Urinary bladder (tissue), 4 donors: ENCODE results near the gene PEAK1. TPM values are rescaled to one million over a fixed set of nuclear protein-coding genes. Genes with fewer than 3 reads are reported as not detected.
"Not testable (repeated sequence)": the region's sequence is repeated elsewhere in the genome, so short reads cannot be mapped to it uniquely, and the experiment has no call there.

Experiments
- DNase-seq: peaks from one replicate; pipeline ENCODE4 v3.0.0-alpha.2; 2015; ENCODE audit errors: extremely low spot score
- H3K27ac ChIP-seq: one replicate; pipeline ENCODE4 v1.5.1; 2013; ENCODE audit warnings: low read depth, mild to moderate bottlenecking, moderate library complexity
- H3K36me3 ChIP-seq: one replicate; pipeline ENCODE4 v1.6.1; 2013; ENCODE audit warnings: mild to moderate bottlenecking, moderate library complexity; ENCODE audit not compliant: insufficient read depth
- H3K4me1 ChIP-seq: one replicate; pipeline ENCODE4 v1.6.1; 2013; ENCODE audit warnings: mild to moderate bottlenecking, moderate library complexity; ENCODE audit not compliant: insufficient read depth
- H3K4me3 ChIP-seq: one replicate; pipeline ENCODE4 v1.5.1; 2013; ENCODE audit warnings: low read depth, low read length
- WGBS: extraction: QIAGEN DNeasy Blood & Tissue Kit; methylation state at CpG from one replicate; pipeline ENCODE4 v1.1.7; 2013; 5-methylcytosine and 5-hydroxymethylcytosine counted together
- polyA plus RNA-seq: library from polyadenylated mRNA; stranded (reverse); fragments of 200-250 nt; gene quantifications from one replicate; pipeline ENCODE4 v1.2.3, GENCODE V29; 2013
- total RNA-seq: library from RNA; depleted of rRNA; stranded (reverse); fragments of >200 nt; gene quantifications from one replicate; pipeline ENCODE4 v1.2.3, GENCODE V29; 2014
- donor health status: healthy with polysubstance abuse.
- donor health status: healthy.

PEAK1 gene
- total and polyA plus RNA-seq, 2 donors = 15.7 to 146 TPM

DNA sequence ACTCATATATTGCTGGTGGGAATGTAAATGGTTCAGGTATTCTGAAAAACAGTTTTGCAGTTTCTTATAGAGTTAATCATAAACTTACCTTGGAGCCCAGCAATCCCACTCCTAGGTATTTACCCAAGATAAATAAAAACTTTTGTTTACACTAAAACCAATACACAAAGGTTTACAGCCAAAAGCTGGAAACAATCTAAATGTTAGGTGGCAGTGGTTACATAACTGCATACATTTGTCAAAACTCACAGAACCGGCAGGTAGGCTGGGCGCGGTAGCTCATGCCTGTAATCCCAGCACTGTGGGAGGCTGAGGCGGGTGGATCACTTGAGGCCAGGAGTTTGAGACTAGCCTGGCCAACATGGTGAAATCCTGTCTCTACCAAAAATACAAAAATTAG is 235.6 kb downstream of the PEAK1 start:
- WGBS = 90% methylated on average over 4 of the region's 4 CpGs
- H3K4me1 ChIP-seq, H3K36me3 ChIP-seq, H3K27ac ChIP-seq, DNase-seq, H3K4me3 ChIP-seq: not testable (repeated sequence)

DNA sequence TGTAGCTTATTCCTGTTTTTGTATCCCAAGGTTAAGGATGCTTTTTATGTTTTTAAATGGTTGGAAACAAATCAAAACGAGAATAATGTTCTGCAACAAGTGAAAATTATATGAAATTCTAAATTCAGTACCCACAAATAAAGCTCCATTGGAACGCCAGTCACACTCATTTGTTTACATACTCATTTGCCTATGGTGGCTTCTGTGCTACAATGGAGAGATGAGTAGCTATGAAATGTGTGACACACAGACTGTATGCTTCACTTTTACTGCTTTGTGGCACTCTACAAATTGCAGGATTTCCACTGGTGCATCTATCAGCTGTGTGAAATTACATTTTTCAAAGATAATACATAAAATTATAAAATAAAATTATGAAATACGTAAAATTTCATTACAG is 236.8 kb downstream of the PEAK1 start:
- no peak overlapping the region for H3K27ac ChIP-seq
- 93% methylated on average over 3 of the region's 3 CpGs for WGBS
- no peaks in the 10 kb centered on the region for H3K36me3 ChIP-seq
- no peak overlapping the region for H3K4me3 ChIP-seq
- no peaks in the 10 kb centered on the region for H3K4me1 ChIP-seq
- DNase-seq = no peak

DNA sequence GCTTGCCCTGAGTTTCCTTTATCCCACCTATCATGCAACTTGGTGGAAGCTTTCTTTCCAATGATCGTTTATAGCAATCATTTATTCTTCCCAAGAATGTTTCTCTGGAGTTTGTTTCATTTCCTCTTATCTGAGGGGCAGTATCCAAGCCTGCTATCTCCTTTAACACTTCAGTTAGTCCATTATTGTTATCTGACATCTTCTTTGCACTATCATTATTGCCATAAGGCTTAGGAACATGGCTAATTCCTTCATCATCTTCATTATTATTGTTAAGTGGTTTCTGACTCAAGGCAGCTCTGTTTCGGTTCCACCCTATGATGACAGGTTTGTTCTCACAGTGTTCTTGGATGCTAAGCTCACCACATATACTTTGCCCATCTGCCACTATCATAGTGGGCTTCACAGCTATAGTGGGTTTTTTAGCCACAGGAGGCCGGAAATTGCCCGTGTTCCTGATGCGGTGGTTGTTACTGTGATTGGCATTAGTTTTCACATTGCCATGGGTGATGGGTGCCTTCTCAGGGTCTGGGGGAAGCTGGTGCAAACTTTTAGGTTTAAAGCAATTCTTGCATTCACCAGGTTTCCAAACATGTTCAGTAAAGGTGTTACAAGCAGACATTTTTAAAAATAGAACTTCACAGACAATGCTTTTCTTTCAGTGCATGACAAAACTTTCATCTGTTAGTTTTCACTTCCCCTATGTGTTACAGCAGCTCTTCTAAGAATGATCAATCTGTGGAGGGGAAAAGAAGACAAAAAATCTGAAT is 238.4 kb downstream of the PEAK1 start:
- Histone ChIP-seq H3K4me3 (no peak overlapping the region), H3K4me1 (no peaks in the 10 kb centered on the region), H3K27ac (no peak overlapping the region), H3K36me3 (no peaks in the 10 kb centered on the region)
- DNase-seq = no peak
- WGBS = 90% methylated on average over 5 of the region's 5 CpGs

DNA sequence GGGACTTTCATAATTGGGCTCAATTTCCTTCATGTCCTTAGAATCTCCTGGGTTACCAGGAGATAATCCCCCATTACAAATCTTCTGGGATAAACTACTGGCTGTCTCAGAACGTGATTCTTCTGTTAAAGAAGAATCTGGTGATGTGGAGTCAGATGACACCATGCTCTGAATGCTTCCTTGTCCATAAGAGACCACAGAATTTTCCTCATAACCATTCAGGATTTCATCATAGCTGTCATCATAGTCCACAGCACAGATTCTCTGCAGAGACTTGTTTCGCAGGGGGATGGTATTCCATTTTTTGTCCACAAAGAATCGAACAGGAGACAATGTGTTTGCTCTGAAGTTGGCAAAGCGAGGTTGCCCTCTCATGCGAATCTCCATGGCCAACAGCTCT is 239.1 kb downstream of the PEAK1 start:
- Histone ChIP-seq H3K4me3 (no peak overlapping the region), H3K27ac (no peak overlapping the region), H3K36me3 (no peaks in the 10 kb centered on the region), H3K4me1 (no peaks in the 10 kb centered on the region)
- 86% methylated on average over 5 of the region's 5 CpGs for WGBS
- no peak for DNase-seq

DNA sequence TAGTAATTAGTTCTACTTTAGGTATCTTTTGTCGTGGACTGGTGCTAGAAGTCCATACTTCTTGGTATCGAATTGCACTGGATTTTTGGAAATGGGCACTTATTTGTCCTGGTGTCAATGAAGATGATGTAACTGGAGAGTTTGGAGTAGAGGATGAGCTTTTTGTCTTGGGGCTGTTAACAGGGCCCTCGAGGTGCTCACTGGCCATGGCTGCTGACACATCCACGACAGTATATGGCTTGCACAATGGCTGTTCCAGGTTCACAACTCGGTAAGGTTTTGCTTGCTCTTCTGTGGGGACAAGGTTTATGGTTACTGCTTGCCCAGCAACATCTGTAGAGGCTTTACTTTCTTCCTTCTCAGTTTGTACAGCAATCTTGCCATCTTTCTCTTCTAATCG is 239.6 kb downstream of the PEAK1 start:
- WGBS = 95% methylated on average over 6 of the region's 6 CpGs
- H3K27ac ChIP-seq = no peak overlapping the region
- no peak for DNase-seq
- H3K4me1 ChIP-seq = no peaks in the 10 kb centered on the region
- H3K4me3 ChIP-seq = no peak overlapping the region
- no peaks in the 10 kb centered on the region for H3K36me3 ChIP-seq

DNA sequence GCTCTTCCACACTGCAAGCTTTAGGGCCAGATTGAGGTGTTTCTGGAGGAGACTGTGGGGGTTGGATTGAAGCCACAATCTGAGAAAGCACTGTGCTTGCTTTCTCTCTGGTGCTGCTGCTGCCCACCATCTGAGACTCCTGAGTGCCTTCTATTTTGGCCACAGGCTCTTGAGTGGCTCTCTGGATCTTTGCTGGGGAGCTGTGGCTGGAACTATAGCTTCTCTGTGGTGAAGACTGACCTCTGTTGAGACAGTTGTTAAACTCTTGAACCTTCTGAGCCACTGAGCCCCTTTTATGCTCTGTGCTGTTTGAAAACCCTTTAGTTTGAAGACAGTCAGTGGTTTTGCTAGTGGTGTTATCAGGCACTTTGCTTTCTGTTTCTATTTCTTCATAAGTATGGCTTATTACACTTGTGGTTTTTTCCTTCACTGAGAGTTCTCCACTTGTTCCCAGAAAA is 240.3 kb downstream of the PEAK1 start:
- H3K27ac ChIP-seq = no peak overlapping the region
- no peak overlapping the region for H3K4me3 ChIP-seq
- no peaks in the 10 kb centered on the region for H3K36me3 ChIP-seq
- no peak for DNase-seq
- H3K4me1 ChIP-seq = no peaks in the 10 kb centered on the region

DNA sequence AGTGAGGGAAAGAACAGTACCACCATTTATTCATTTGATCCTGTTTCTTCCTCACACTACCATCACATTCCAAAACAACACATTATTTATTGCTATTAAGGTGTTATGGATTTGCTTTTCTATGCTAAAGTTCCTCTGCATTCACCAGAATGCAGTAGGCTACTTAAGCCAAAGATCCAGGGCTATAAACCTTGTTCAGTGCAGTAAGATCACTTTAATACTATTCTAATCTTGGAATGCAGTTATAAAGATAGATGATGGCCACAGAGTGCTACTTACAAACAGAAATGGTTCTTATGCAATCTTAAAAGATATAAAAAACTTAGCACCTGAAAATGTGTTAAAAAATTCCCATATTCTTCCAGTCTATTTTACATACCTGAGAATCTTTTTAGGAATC is 241.5 kb downstream of the PEAK1 start:
- Histone ChIP-seq H3K4me3 (no peak overlapping the region), H3K36me3 (no peaks in the 10 kb centered on the region), H3K27ac (no peak overlapping the region), H3K4me1 (no peaks in the 10 kb centered on the region)
- DNase-seq = no peak

DNA sequence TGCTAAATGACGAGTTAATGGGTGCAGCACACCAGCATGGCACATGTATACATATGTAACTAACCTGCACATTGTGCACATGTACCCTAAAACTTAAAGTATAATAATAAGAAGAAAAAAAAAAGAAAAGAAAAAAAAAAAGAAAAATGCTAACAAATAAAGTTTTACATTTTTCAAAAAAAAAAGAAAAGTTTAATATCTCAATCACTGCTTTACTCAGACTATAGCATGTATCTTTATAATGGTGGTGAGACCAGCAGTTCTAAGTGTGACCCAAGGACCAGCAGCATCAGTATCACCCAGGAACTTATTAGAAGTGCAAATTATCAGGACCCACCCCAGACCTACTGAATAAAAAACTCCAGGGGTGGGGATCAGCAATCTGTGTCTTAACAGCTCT is 243.8 kb downstream of the PEAK1 start:
- H3K36me3 ChIP-seq, DNase-seq, H3K4me1 ChIP-seq, H3K4me3 ChIP-seq, H3K27ac ChIP-seq: not testable (repeated sequence)
- 100% methylated on average over 1 of the region's 1 CpG for WGBS

DNA sequence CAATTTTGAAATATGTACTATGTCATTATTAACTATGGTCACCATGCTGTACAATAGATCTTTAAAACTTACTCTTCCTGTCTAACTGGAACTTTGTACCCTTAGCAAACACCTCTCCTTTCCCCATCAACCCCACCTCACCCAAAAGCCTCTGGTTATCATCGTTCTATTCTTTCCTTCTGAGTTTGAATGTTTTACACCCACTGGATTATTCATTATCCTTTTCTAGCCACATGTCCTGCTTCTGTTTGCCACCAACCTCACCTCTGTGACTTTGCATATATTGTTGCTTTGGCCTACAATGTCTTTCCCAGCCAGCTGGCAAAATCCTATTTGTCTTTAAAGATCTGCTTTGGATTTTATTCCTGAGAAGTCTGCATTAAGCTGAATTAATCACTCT is 246.4 kb downstream of the PEAK1 start:
- Histone ChIP-seq H3K4me3 (no peak overlapping the region), H3K4me1 (no peaks in the 10 kb centered on the region), H3K36me3 (no peaks in the 10 kb centered on the region), H3K27ac (no peak overlapping the region)
- 61% methylated on average over 1 of the region's 1 CpG for WGBS
- no peak for DNase-seq

DNA sequence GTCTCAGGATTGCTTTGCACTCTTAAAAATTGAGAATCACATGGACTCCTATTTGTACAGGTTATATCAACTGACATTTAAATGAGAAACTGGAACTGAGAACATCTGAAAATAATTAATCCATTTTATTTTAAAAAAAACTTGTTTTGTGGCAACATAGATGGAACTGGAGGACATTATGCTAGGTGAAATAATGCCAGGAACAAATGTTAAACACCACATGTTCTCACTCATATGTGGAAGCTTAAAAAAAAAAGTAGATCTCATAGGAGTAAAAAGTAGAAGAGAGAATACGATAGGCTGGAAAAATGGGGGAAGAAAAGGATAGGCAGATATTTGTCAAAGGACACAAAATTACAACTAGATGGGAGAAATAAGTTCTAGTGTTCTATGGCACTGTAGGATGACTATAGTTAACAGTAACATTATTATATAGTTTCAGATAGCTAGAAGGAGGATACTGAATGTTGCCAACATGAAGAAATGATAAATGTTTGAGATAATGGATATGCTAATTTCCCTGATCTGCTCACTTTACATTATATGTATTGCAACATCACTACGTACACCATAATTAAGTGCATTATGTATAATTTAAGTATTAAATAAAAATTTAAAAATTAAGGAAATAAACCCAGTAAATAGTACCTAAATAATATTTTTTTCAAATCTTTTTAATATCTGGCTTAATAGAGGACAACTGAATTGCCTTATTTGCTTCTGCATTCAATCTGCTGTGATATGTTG is 248.5 kb downstream of the PEAK1 start:
- no peak for DNase-seq
- no peak overlapping the region for H3K27ac ChIP-seq
- 93% methylated on average over 2 of the region's 2 CpGs for WGBS
- H3K4me3 ChIP-seq = no peak overlapping the region
- H3K4me1 ChIP-seq = no peaks in the 10 kb centered on the region
- H3K36me3 ChIP-seq = no peaks in the 10 kb centered on the region

DNA sequence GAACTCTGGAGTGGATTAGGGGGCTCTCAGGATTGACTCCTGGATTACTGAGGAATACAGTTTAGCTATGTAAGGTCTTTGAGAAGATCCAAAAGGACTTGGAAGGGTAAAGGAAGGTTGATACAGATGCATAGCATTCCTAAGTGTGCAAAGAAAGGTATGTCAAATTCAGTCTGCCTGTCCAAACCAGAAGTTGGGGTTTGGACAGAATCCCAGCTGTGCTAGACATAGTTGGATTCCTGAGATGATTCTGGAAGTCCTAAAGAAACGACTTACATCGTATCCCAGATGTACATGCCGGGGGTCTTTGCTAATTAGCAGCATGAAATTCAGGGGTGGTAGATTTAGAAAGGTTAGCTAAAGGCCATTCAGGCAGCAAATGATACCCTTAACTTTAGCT is 251.3 kb downstream of the PEAK1 start:
- DNase-seq = no peak
- H3K4me1 ChIP-seq = no peaks in the 10 kb centered on the region
- H3K27ac ChIP-seq = no peak overlapping the region
- H3K36me3 ChIP-seq = no peaks in the 10 kb centered on the region
- WGBS = 60% methylated on average over 3 of the region's 3 CpGs
- H3K4me3 ChIP-seq = no peak overlapping the region

DNA sequence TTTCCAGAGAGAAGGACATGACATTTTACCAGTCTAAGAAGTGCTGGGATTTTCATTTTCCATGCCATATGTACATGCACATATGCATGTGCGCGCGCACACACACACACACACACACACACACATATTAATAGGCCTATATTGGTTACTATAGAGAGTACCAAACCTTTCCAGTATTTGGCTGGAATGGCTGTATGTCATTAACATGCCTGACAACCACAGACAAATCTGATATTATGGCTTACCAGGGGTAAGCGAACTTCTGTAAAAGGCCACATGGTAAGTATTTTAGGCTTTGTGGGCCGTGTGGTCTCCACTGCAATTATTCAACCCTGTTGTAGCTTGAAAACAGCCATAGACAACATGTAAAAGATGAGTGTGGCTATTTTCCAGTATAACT is 251.8 kb downstream of the PEAK1 start:
- Histone ChIP-seq H3K4me1 (no peaks in the 10 kb centered on the region), H3K36me3 (no peaks in the 10 kb centered on the region), H3K27ac (no peak overlapping the region), H3K4me3 (no peak overlapping the region)
- DNase-seq = no peak
- 83% methylated on average over 5 of the region's 5 CpGs for WGBS

DNA sequence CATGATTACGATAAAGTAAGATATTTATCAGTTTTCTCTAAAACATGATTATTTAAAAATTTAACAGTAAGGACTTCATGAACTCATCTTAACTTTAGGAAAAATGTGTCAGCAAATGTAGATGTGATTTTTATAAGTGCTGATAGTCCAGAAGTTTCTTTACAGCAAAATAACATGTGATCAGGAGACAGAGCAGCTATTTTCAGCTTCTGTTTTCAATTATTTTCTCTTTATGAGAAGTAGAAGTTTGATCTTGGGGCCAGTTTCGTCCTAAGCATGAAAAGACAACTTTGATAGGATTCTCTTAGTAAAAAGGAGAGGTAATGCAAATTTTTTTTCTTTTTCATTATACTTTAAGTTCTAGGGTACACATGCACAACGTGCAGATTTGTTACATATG is 252.5 kb downstream of the PEAK1 start:
- WGBS = 56% methylated on average over 3 of the region's 3 CpGs
- H3K4me1 ChIP-seq = no peaks in the 10 kb centered on the region
- H3K27ac ChIP-seq = no peak overlapping the region
- H3K36me3 ChIP-seq = no peaks in the 10 kb centered on the region
- DNase-seq = no peak
- no peak overlapping the region for H3K4me3 ChIP-seq

DNA sequence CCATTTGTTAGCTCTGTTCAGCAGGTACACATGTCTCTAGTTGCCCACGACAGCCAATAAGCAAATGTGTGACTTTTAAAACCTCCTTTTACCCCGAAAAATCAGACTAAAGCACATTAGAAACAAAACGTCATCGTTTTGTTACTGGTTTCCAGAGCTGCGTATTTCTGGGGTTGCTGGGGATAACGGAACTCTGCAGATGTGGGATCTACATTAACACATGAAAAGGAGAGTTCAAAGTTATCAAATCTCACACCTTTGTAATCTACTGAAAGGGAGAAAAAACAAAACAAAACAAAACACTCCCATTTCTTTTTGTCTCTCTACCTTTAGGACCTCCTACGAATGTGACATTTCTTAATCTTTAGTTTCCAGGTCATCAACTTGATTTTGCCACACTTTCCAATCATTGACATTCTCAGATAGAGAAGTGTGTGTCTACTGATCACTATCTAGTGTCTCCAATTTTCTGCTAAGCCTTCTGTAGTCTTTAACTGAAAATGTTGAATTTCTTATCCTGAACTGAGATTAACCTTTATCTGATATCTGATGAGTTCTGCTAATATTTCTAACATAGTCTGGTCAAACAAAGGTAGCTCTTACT is 256.0 kb downstream of the PEAK1 start:
- 86% methylated on average over 7 of the region's 7 CpGs for WGBS
- no peak overlapping the region for H3K4me3 ChIP-seq
- no peak overlapping the region for H3K27ac ChIP-seq
- no peak for DNase-seq
- H3K4me1 ChIP-seq = no peaks in the 10 kb centered on the region
- H3K36me3 ChIP-seq = no peaks in the 10 kb centered on the region
